Measurements from ENCODE around the gene MRRF.

Gene MRRF

DNA sequence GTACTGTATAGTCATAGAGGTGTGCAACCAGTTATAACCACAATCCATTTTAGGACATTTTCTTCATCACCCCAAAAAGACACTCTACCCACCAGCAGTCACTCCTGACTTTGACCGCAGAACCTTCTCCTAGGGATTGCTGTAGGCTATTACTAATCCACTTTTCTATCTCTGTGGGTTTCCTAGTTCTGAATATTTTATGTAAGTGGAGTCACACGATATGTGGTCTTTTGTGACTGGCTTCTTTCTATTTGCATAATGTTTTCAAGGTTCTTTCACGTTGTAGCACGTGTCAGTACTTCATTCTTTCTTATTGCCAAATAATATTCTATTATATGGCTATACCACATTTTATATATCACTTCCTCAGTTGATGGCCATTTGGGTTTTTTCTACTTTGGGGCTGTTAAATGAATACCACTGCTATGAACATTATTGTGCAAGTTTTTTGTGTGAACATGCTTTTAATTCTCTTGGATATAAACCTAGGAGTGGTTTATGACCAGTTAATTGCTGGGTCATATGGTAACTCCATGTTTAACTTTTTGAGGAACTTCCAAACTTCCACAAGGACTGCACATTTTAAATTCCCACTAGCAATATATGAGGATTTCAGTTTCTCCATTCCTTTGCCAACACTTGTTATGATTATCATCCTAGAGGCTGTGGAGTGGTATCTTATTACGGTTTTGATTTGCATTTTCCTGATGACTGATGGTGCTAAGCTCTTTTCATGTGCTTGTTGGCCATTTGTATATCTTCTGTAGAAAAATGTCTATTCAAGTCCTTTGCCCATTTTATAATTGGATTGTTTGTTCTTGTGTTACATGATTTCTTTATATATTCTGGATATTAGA, 37.8 kb downstream of the MRRF start:
- Histone ChIP-seq H3K4me3 (no peak overlapping the region), H3K9me3 (ENCODE audit: low read depth, low read length) (no peaks in the 10 kb centered on the region), H3K36me3 (ENCODE audit: insufficient read depth, low read length) (peaks cover 55% of the 10 kb centered on the region), H3K27ac (no peak overlapping the region), H3K9ac (ENCODE audit: insufficient read length) (no peak overlapping the region)
- peak; percentile 6 for DNase-seq (ENCODE audit: low read depth, low spot score)
- no peak for TF ChIP-seq POLR2AphosphoS5 (IDR thresholded peaks at IDR 0.05; ENCODE audit: borderline replicate concordance, low read depth, low read length)
- no peak for TF ChIP-seq EZH2 (IDR thresholded peaks at IDR 0.05)
- no peak for TF ChIP-seq FOXP2 (optimal IDR thresholded peaks at IDR 0.05; ENCODE audit: control extremely low read depth, extremely low read length, insufficient read depth)

DNA sequence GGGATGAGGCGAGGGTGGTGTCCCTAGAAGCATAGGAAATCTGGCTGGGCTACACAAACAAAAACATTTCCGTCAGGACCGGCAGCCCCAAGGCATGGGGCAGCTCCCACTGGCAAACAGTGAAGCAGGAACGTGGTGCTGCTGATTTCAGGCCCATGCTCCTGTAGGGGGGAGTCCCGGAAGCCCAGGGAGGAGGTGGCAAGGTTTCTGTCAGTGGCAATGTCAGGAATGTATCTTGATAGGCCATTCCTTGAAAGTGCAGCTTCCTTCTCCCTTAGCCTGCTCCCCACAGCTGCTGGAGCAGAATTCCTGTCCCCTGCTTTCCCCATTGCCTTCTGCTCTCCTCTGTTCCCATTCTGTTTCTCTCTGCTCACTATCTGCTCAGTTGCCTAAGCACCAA, 42.4 kb downstream of the MRRF start:
- Histone ChIP-seq H3K4me3 (no peak overlapping the region), H3K9ac (ENCODE audit: insufficient read length) (no peak overlapping the region), H3K27ac (no peak overlapping the region), H3K36me3 (ENCODE audit: insufficient read depth, low read length) (peaks cover 55% of the 10 kb centered on the region), H3K9me3 (ENCODE audit: low read depth, low read length) (no peaks in the 10 kb centered on the region)
- no peak for DNase-seq (ENCODE audit: low read depth, low spot score)
- TF ChIP-seq EZH2 (IDR thresholded peaks at IDR 0.05) (no peak), POLR2AphosphoS5 (IDR thresholded peaks at IDR 0.05; ENCODE audit: borderline replicate concordance, low read depth, low read length) (no peak), FOXP2 (optimal IDR thresholded peaks at IDR 0.05; ENCODE audit: control extremely low read depth, extremely low read length, insufficient read depth) (no peak)

DNA sequence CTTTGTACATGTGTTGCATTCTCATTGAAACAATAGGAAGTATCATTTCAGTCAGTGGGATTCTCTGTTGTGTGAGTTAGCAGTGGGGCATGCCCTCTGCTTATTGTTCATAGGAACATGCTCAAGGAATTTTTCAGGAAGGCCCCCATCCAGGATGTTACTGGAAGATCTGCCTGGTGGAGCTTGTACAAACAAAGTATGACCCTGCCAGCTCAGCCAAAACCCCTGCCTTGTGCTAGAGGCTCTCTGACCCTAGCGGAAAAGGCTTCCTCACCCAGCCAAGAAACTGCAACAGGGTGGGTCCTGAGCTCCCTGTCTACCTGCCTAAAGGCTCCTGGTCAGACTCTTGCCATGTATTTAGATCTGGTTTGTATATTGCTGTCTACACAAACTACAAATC, 43.2 kb downstream of the MRRF start:
- Histone ChIP-seq H3K9me3 (ENCODE audit: low read depth, low read length) (no peaks in the 10 kb centered on the region), H3K36me3 (ENCODE audit: insufficient read depth, low read length) (peaks cover 60% of the 10 kb centered on the region), H3K9ac (ENCODE audit: insufficient read length) (no peak overlapping the region), H3K27ac (no peak overlapping the region), H3K4me3 (no peak overlapping the region)
- no peak for DNase-seq (ENCODE audit: low read depth, low spot score)
- TF ChIP-seq POLR2AphosphoS5 (IDR thresholded peaks at IDR 0.05; ENCODE audit: borderline replicate concordance, low read depth, low read length) (no peak), FOXP2 (optimal IDR thresholded peaks at IDR 0.05; ENCODE audit: control extremely low read depth, extremely low read length, insufficient read depth) (no peak), EZH2 (IDR thresholded peaks at IDR 0.05) (no peak)

DNA sequence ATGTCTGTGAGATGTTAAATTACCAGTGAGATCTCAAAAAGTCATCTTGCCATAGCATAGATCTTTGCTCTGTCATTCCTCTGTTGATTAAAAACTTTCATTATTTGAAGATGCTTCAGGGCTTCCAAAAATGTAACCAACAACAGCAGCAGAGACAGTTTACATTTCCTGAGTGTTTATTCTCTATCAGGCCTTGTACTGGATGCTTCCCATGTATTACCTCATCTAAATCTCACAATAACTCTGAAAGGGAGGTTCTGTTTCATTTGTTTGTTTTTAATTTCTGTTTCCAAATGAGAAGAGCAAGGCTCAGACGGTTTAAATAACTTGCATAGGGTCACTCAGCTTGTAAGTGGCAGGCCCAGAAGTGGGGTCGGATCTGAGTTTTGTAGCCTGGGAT, 45.2 kb downstream of the MRRF start:
- DNase-seq (ENCODE audit: low read depth, low spot score) = no peak
- Histone ChIP-seq H3K9ac (ENCODE audit: insufficient read length) (no peak overlapping the region), H3K27ac (no peak overlapping the region), H3K9me3 (ENCODE audit: low read depth, low read length) (no peaks in the 10 kb centered on the region), H3K4me3 (no peak overlapping the region), H3K36me3 (ENCODE audit: insufficient read depth, low read length) (peaks cover 64% of the 10 kb centered on the region)
- TF ChIP-seq POLR2AphosphoS5 (IDR thresholded peaks at IDR 0.05; ENCODE audit: borderline replicate concordance, low read depth, low read length) = no peak
- no peak for TF ChIP-seq EZH2 (IDR thresholded peaks at IDR 0.05)
- TF ChIP-seq FOXP2 (optimal IDR thresholded peaks at IDR 0.05; ENCODE audit: control extremely low read depth, extremely low read length, insufficient read depth) = no peak

DNA sequence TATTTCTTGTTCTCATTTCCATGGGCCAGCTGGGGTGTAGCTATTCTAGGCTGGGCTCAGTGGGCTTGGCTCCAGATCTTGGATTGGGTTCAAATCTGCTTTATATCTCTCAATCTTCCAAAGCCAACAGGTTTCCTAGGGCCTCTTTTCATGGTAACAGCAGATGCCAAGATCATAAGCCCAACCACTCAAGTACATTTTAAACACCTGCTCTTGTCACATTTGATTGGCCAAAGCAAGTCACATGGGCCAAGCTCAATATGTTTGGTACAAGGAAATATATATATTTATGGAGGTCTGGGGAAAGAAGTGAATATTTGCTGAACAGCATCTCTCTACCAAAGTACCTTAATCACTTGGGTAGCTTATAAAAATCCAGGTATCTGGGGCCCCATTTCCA, 49.5 kb downstream of the MRRF start:
- Histone ChIP-seq H3K9me3 (ENCODE audit: low read depth, low read length) (no peaks in the 10 kb centered on the region), H3K36me3 (ENCODE audit: insufficient read depth, low read length) (peaks cover 39% of the 10 kb centered on the region)
- no peak for DNase-seq (ENCODE audit: low read depth, low spot score)

DNA sequence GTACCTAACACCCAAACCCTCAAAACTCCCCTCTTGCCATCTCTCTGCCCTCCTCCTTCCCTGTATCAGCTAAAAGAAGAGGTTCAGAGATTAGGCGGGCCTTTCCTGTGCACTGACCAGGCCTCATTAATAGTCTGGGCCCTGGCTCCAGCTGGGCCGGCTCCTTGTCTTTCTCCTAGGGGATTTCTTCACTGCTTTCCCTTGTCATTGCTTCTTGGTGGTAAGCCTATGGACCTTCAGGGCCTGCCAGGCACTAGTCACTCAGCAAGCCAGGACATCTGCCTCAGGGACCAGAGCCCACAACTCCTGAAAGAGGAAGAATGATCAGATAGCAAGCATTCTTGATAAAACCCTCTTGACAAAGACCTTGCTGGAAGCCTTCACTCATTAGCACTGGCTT, 50.9 kb downstream of the MRRF start:
- DNase-seq (ENCODE audit: low read depth, low spot score) = no peak
- H3K4me3 ChIP-seq = no peak overlapping the region
- H3K36me3 ChIP-seq (ENCODE audit: insufficient read depth, low read length) = peaks cover 36% of the 10 kb centered on the region
- no peaks in the 10 kb centered on the region for H3K9me3 ChIP-seq (ENCODE audit: low read depth, low read length)
- TF ChIP-seq POLR2AphosphoS5 (IDR thresholded peaks at IDR 0.05; ENCODE audit: borderline replicate concordance, low read depth, low read length) (no peak), EZH2 (IDR thresholded peaks at IDR 0.05) (no peak), FOXP2 (optimal IDR thresholded peaks at IDR 0.05; ENCODE audit: control extremely low read depth, extremely low read length, insufficient read depth) (no peak)
- H3K27ac ChIP-seq = no peak overlapping the region
- H3K9ac ChIP-seq (ENCODE audit: insufficient read length) = no peak overlapping the region

More for the DNA sequence above, 49.5 kb downstream of the MRRF start:
- no peak overlapping the region for H3K4me3 ChIP-seq
- H3K27ac ChIP-seq = no peak overlapping the region
- no peak overlapping the region for H3K9ac ChIP-seq (ENCODE audit: insufficient read length)
- TF ChIP-seq EZH2 (IDR thresholded peaks at IDR 0.05) (no peak), FOXP2 (optimal IDR thresholded peaks at IDR 0.05; ENCODE audit: control extremely low read depth, extremely low read length, insufficient read depth) (no peak), POLR2AphosphoS5 (IDR thresholded peaks at IDR 0.05; ENCODE audit: borderline replicate concordance, low read depth, low read length) (no peak)

DNA sequence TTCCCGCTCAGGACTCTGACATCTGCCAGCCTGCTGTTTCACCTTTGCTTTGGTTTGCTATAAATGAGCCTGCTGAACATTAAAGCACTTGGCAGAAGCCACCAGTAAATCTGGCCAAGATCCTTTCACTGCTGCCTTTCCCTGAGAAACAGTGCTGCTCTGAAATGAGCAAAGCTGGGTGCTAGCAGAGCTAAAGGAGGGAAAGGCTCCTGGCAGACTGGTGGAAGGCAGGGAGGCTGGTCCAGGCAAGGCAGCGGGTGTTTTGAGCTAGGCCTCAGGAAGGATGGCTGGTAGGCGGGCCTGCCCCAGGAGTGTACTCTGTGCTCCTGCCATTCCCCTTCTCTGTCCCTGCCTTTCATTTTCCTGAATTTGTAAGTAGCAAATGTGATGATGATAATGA, 53.6 kb downstream of the MRRF start:
- TF ChIP-seq FOXP2 (optimal IDR thresholded peaks at IDR 0.05; ENCODE audit: control extremely low read depth, extremely low read length, insufficient read depth) (no peak), POLR2AphosphoS5 (IDR thresholded peaks at IDR 0.05; ENCODE audit: borderline replicate concordance, low read depth, low read length) (no peak), EZH2 (IDR thresholded peaks at IDR 0.05) (no peak)
- Histone ChIP-seq H3K9ac (ENCODE audit: insufficient read length) (no peak overlapping the region), H3K27ac (no peak overlapping the region), H3K9me3 (ENCODE audit: low read depth, low read length) (no peaks in the 10 kb centered on the region), H3K4me3 (no peak overlapping the region), H3K36me3 (ENCODE audit: insufficient read depth, low read length) (peaks cover 36% of the 10 kb centered on the region)
- no peak for DNase-seq (ENCODE audit: low read depth, low spot score)

DNA sequence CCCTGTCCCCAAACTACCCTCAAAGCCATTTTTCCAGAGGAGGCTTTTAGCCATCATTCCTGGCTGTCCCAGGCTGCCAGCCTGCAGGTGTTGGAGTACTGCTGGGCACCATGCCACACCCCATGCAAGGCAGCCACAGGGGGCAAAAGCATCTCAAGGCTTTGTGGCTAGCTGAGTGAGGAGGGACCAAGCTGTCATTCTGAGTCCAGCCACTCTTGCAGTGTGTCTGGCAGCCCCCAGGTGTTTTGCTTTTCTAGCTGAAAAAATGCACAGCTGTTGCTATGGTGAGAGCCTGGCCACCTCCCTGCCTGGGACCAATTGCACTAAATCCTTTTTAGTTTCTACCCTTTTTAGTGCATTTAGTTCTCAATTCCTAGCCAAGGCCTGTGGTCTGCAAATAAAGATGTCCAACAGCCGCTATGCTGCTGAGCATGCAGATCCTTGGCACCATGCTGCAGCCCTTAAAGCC, 55.8 kb downstream of the MRRF start:
- Histone ChIP-seq H3K4me3 (no peak overlapping the region), H3K36me3 (ENCODE audit: insufficient read depth, low read length) (peaks cover 27% of the 10 kb centered on the region), H3K9me3 (ENCODE audit: low read depth, low read length) (no peaks in the 10 kb centered on the region), H3K9ac (ENCODE audit: insufficient read length) (no peak overlapping the region), H3K27ac (no peak overlapping the region)
- no peak for DNase-seq (ENCODE audit: low read depth, low spot score)
- no peak for TF ChIP-seq POLR2AphosphoS5 (IDR thresholded peaks at IDR 0.05; ENCODE audit: borderline replicate concordance, low read depth, low read length)
- no peak for TF ChIP-seq EZH2 (IDR thresholded peaks at IDR 0.05)
- no peak for TF ChIP-seq FOXP2 (optimal IDR thresholded peaks at IDR 0.05; ENCODE audit: control extremely low read depth, extremely low read length, insufficient read depth)
